H9 (cell line): Measurements from ENCODE around the gene KY. TPM values are rescaled to one million over a fixed set of nuclear protein-coding genes. Genes with fewer than 3 reads are reported as not detected.

Experiments used
- DNase-seq: peaks from one replicate; pipeline ENCODE4 v3.0.0-alpha.2; 2017
- H2AFZ ChIP-seq: one replicate; pipeline ENCODE4 v1.6.1; 2013; ENCODE audit warnings: mild to moderate bottlenecking, low read length, control low read depth, moderate library complexity
- H2AK5ac ChIP-seq: 2 replicates; pipeline ENCODE4 v1.6.1; 2013; ENCODE audit warnings: low read length, control low read depth, mixed read lengths; ENCODE audit not compliant: insufficient read length
- H2BK120ac ChIP-seq: one replicate; pipeline ENCODE4 v1.6.1; 2013; ENCODE audit warnings: low read depth, mild to moderate bottlenecking, low read length, control low read depth, inconsistent platforms; ENCODE audit not compliant: poor library complexity, severe bottlenecking
- H2BK12ac ChIP-seq: 2 replicates; pipeline ENCODE4 v1.6.1; 2013; ENCODE audit warnings: low read length, control low read depth, mixed read lengths, low read depth; ENCODE audit not compliant: insufficient read length
- H2BK15ac ChIP-seq: 2 replicates; pipeline ENCODE4 v1.6.1; 2013; ENCODE audit warnings: low read depth, low read length, control low read depth
- H2BK20ac ChIP-seq: one replicate; pipeline ENCODE4 v1.6.1; 2013; ENCODE audit warnings: low read depth, mild to moderate bottlenecking, low read length, control low read depth, inconsistent platforms; ENCODE audit not compliant: poor library complexity, severe bottlenecking
- H2BK5ac ChIP-seq: 2 replicates; pipeline ENCODE4 v1.6.1; 2013; ENCODE audit warnings: low read length, control low read depth, mixed read lengths; ENCODE audit not compliant: insufficient read length
- H3K14ac ChIP-seq: 2 replicates; pipeline ENCODE4 v1.6.1; 2013; ENCODE audit warnings: low read length, control low read depth; ENCODE audit not compliant: insufficient read depth
- H3K18ac ChIP-seq: 2 replicates; pipeline ENCODE4 v1.6.1; 2013; ENCODE audit warnings: low read depth, mild to moderate bottlenecking, mixed read lengths, low read length, control low read depth; ENCODE audit not compliant: insufficient read length
- H3K23ac ChIP-seq: 2 replicates; pipeline ENCODE4 v1.6.1; 2013; ENCODE audit warnings: low read length, control low read depth, mixed read lengths, low read depth; ENCODE audit not compliant: insufficient read length
- H3K23me2 ChIP-seq: 2 replicates; pipeline ENCODE4 v1.6.1; 2013; ENCODE audit warnings: low read depth, mild to moderate bottlenecking, mixed read lengths, low read length, control low read depth; ENCODE audit not compliant: insufficient read length, poor library complexity, severe bottlenecking
- H3K27ac ChIP-seq: 2 replicates; pipeline ENCODE4 v1.5.1; 2013; ENCODE audit warnings: low read length, control low read depth, mixed read lengths, low read depth; ENCODE audit not compliant: insufficient read length
- H3K27me3 ChIP-seq: 2 replicates; pipeline ENCODE4 v1.6.1; 2013; ENCODE audit warnings: low read length, control low read depth, inconsistent platforms; ENCODE audit not compliant: insufficient read depth
- H3K4ac ChIP-seq: 2 replicates; pipeline ENCODE4 v1.6.1; 2013; ENCODE audit warnings: low read depth, mild to moderate bottlenecking, control low read depth, inconsistent platforms, low read length, moderate library complexity
- H3K4me1 ChIP-seq: 2 replicates; pipeline ENCODE4 v1.6.1; 2013; ENCODE audit warnings: low read length, control low read depth, inconsistent platforms; ENCODE audit not compliant: insufficient read depth
- H3K4me2 ChIP-seq: 2 replicates; pipeline ENCODE4 v1.6.1; 2013; ENCODE audit warnings: low read length, control low read depth, mixed read lengths; ENCODE audit not compliant: insufficient read length, insufficient read depth
- H3K56ac ChIP-seq: 2 replicates; pipeline ENCODE4 v1.6.1; 2013; ENCODE audit warnings: low read depth, mild to moderate bottlenecking, mixed read lengths, low read length, control low read depth; ENCODE audit not compliant: insufficient read length
- H3K79me1 ChIP-seq: 2 replicates; pipeline ENCODE4 v1.6.1; 2013; ENCODE audit warnings: low read depth, mild to moderate bottlenecking, moderate library complexity, low read length, control low read depth, inconsistent platforms; ENCODE audit not compliant: insufficient read depth, poor library complexity, severe bottlenecking
- H3K79me2 ChIP-seq: 2 replicates; pipeline ENCODE4 v1.6.1; 2013; ENCODE audit warnings: low read length, control low read depth, inconsistent platforms; ENCODE audit not compliant: insufficient read depth
- H3K9ac ChIP-seq: 2 replicates; pipeline ENCODE4 v1.6.1; 2013; ENCODE audit warnings: low read length, control low read depth, mixed read lengths; ENCODE audit not compliant: insufficient read length; ENCODE audit errors: extremely low read depth
- H3K9me3 ChIP-seq: one replicate; pipeline ENCODE4 v1.6.1; 2013; ENCODE audit warnings: low read depth, low read length, inconsistent platforms; ENCODE audit not compliant: control insufficient read depth
- H3T11ph ChIP-seq: one replicate; pipeline ENCODE4 v1.6.1; 2013; ENCODE audit warnings: mild to moderate bottlenecking, low read length, control low read depth, inconsistent platforms
- H4K20me1 ChIP-seq: one replicate; pipeline ENCODE4 v1.6.1; 2013; ENCODE audit not compliant: control insufficient read depth, insufficient read length, insufficient read depth
- H4K5ac ChIP-seq: 2 replicates; pipeline ENCODE4 v1.6.1; 2013; ENCODE audit warnings: low read depth, mild to moderate bottlenecking, mixed read lengths, low read length, control low read depth; ENCODE audit not compliant: insufficient read length
- H4K8ac ChIP-seq: replicated peaks from 2 replicates; pipeline ENCODE4 v1.6.1; 2013; ENCODE audit warnings: low read length, control low read depth, mixed read lengths, low read depth; ENCODE audit not compliant: insufficient read length
- H4K91ac ChIP-seq: 2 replicates; pipeline ENCODE4 v1.6.1; 2013; ENCODE audit warnings: low read depth, mild to moderate bottlenecking, moderate library complexity, mixed read lengths, low read length, control low read depth; ENCODE audit not compliant: insufficient read length
- H3K27ac Mint-ChIP-seq, 3 experiments: 2 replicates in 2 of 3; 3 replicates in 1 of 3; pipeline ENCODE4 v1.8.0; 2020 to 2021; ENCODE audit warnings: mixed read lengths in 3 of 3, mild to moderate bottlenecking in 1 of 3, moderate library complexity in 1 of 3
- H3K27me3 Mint-ChIP-seq: 2 replicates; pipeline ENCODE4 v1.8.0; 2021; ENCODE audit warnings: low read depth, mild to moderate bottlenecking, moderate library complexity, mixed read lengths
- H3K36me3 Mint-ChIP-seq, 3 experiments: 2 replicates in 2 of 3; 3 replicates in 1 of 3; pipeline ENCODE4 v1.8.0; 2020 to 2021; ENCODE audit warnings: low read depth in 3 of 3, mixed read lengths in 3 of 3; ENCODE audit not compliant: insufficient read depth in 1 of 3
- H3K4me1 Mint-ChIP-seq, 2 experiments: 2 replicates each; pipeline ENCODE4 v1.8.0; 2020; ENCODE audit warnings: mixed read lengths in 2 of 2
- H3K4me3 Mint-ChIP-seq, 2 experiments: 2 replicates in 1 of 2; 3 replicates in 1 of 2; pipeline ENCODE4 v1.8.0; 2020 to 2021; ENCODE audit warnings: mild to moderate bottlenecking in 2 of 2, mixed read lengths in 2 of 2, moderate library complexity in 1 of 2
- H3K9me3 Mint-ChIP-seq, 2 experiments: 2 replicates in 1 of 2; 3 replicates in 1 of 2; pipeline ENCODE4 v1.8.0; 2020; ENCODE audit warnings: mild to moderate bottlenecking in 2 of 2, mixed read lengths in 2 of 2, moderate library complexity in 1 of 2
- CTCF ChIP-seq: fragments of 200-600 bp; sonication (generic); conservative IDR thresholded peaks from 3 replicates; pipeline ENCODE4 v1.8.0; 2021; ENCODE audit warnings: antibody characterized with exemption, mild to moderate bottlenecking
- WGBS: extraction: QIAGEN DNeasy Blood & Tissue Kit; methylation state at CpG from one replicate; pipeline ENCODE4 v1.1.7; 2013; ENCODE audit warnings: missing lambda C conversion rate, low lambda C conversion rate, mixed read lengths; ENCODE audit not compliant: insufficient read length; ENCODE audit errors: extremely low coverage; 5-methylcytosine and 5-hydroxymethylcytosine counted together
- total RNA-seq: library from RNA; stranded (reverse); gene quantifications from 2 replicates; pipeline ENCODE4 v1.2.1, GENCODE V29; 2021

The KY gene
- total RNA-seq, 1 experiment from 2014 or later, result not detected

- Histone ChIP-seq H3K56ac (no peak overlapping the region), H2BK5ac (no peak overlapping the region), H2BK120ac (no peak overlapping the region), H2AFZ (no peak overlapping the region), H3K18ac (no peak overlapping the region), H3T11ph (no peak overlapping the region), H3K9ac (no peak overlapping the region), H4K20me1 (no peaks in the 10 kb centered on the region), H3K4me2 (no peak overlapping the region), H3K79me2 (no peaks in the 10 kb centered on the region), H3K4me1 (no peaks in the 10 kb centered on the region; the same call in 1 of the 2 replicates), H2BK15ac (no peak overlapping the region), H3K79me1 (no peaks in the 10 kb centered on the region), H2BK20ac (no peak overlapping the region), H3K27ac (no peak overlapping the region), H3K14ac (no peak overlapping the region), H2AK5ac (no peak overlapping the region), H4K8ac (no peak overlapping the region), H3K23me2 (no peaks in the 10 kb centered on the region), H2BK12ac (no peak overlapping the region), H3K23ac (no peak overlapping the region), H3K27me3 (no peaks in the 10 kb centered on the region), H3K4ac (no peak overlapping the region), H4K5ac (no peak overlapping the region), H3K9me3 (no peaks in the 10 kb centered on the region), H4K91ac (no peak overlapping the region)
- H3K4me1 Mint-ChIP-seq, result peaks cover 9 to 11% of the 10 kb centered on the region in 2 experiments
- H3K27ac Mint-ChIP-seq, result no peak overlapping the region
- no peak overlapping the region for H3K4me3 Mint-ChIP-seq
- TF ChIP-seq CTCF, result no peak
- no peak for DNase-seq
- peaks cover 0 to 3% (median 0%) of the 10 kb centered on the region in 3 experiments; a peak in 3 of 7 replicates for H3K36me3 Mint-ChIP-seq
- H3K27me3 Mint-ChIP-seq, result no peaks in the 10 kb centered on the region
- no peaks in the 10 kb centered on the region for H3K9me3 Mint-ChIP-seq
- WGBS, result no CpG with 5 or more reads among the region's 3 CpGs
These were observed 91.2 kb downstream of the KY start for GRCh38 chr3:134559591-134559990.

Other genes starting within 250 kb of the KY start
- gene ANAPC13, start 165.0 kb downstream of the KY start, total RNA-seq, result 40.8 and 42.8 TPM in 2 replicates
- gene CEP63, start 165.0 kb downstream of the KY start, total RNA-seq, result 15.0 and 16.2 TPM in 2 replicates
- gene EPHB1, start 144.2 kb upstream of the KY start, total RNA-seq, result 2.8 and 3.0 TPM in 2 replicates